ENCODE data around the gene SOCS1. TPM values are rescaled to one million over a fixed set of nuclear protein-coding genes. Genes with fewer than 3 reads are reported as not detected.
"Not testable (repeated sequence)": the region's sequence is repeated elsewhere in the genome, so short reads cannot be mapped to it uniquely, and the experiment has no call there.

The SOCS1 gene
- total RNA-seq, 1 donor from 2014 or later: 76.2 TPM

- Mint-ChIP-seq H3K27me3 (no peaks in the 10 kb centered on the region), H3K4me1 (peaks cover 46% of the 10 kb centered on the region), H3K4me3 (no peak overlapping the region), H3K27ac (no peak overlapping the region), H3K36me3 (ENCODE audit: low read depth) (no peaks in the 10 kb centered on the region), H3K9me3 (no peaks in the 10 kb centered on the region)
- ChIA-PET POLR2A (interaction anchor here (0.6 to 1.0 kb wide), 6 partner anchors 17 to 67 kb away, joined by 3 to 9 read pairs (median 4); no protein-coding TSS in a partner anchor), CTCF (no interaction called here)
- no peak for ATAC-seq (ENCODE audit: low read depth)
- intact Hi-C loops (cut with micrococcal nuclease): no loop called here
- TF ChIP-seq, protein P1, sequence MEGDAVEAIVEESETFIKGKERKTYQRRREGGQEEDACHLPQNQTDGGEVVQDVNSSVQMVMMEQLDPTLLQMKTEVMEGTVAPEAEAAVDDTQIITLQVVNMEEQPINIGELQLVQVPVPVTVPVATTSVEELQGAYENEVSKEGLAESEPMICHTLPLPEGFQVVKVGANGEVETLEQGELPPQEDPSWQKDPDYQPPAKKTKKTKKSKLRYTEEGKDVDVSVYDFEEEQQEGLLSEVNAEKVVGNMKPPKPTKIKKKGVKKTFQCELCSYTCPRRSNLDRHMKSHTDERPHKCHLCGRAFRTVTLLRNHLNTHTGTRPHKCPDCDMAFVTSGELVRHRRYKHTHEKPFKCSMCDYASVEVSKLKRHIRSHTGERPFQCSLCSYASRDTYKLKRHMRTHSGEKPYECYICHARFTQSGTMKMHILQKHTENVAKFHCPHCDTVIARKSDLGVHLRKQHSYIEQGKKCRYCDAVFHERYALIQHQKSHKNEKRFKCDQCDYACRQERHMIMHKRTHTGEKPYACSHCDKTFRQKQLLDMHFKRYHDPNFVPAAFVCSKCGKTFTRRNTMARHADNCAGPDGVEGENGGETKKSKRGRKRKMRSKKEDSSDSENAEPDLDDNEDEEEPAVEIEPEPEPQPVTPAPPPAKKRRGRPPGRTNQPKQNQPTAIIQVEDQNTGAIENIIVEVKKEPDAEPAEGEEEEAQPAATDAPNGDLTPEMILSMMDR (IDR thresholded peaks at IDR 0.05): no peak
- no peak for DNase-seq
These were observed 36.2 kb upstream of the SOCS1 start for GRCh38 chr16:11292076-11292748.

- no peak overlapping the region for H3K4me3 Mint-ChIP-seq
- peaks cover 46% of the 10 kb centered on the region for H3K4me1 Mint-ChIP-seq
- no peak for DNase-seq
- intact Hi-C loops (cut with micrococcal nuclease): no loop called here
- CTCF ChIA-PET: no interaction called here
- H3K27me3 Mint-ChIP-seq: no peaks in the 10 kb centered on the region
- TF ChIP-seq, protein P1 (IDR thresholded peaks at IDR 0.05): no peak
- no peaks in the 10 kb centered on the region for H3K36me3 Mint-ChIP-seq (ENCODE audit: low read depth)
- ATAC-seq (ENCODE audit: low read depth): no peak
- H3K27ac Mint-ChIP-seq: no peak overlapping the region
- POLR2A ChIA-PET: interaction anchor here (0.7 to 1.0 kb wide), 2 partner anchors 20 to 37 kb away, joined by 3 to 4 read pairs; no protein-coding TSS in a partner anchor
- H3K9me3 Mint-ChIP-seq: no peaks in the 10 kb centered on the region
These were observed 35.2 kb upstream of the SOCS1 start for GRCh38 chr16:11291091-11291703.

GRCh38 chr16:11290102-11290893 lies 34.3 kb upstream of the SOCS1 start:
- Mint-ChIP-seq H3K9me3 (no peaks in the 10 kb centered on the region), H3K27me3 (no peaks in the 10 kb centered on the region), H3K4me3 (no peak overlapping the region), H3K36me3 (ENCODE audit: low read depth) (no peaks in the 10 kb centered on the region), H3K4me1 (peaks cover 53% of the 10 kb centered on the region), H3K27ac (no peak overlapping the region)
- CTCF ChIA-PET: no interaction called here
- no peak for DNase-seq
- ATAC-seq (ENCODE audit: low read depth): no peak
- TF ChIP-seq, protein P1 (IDR thresholded peaks at IDR 0.05): no peak
- intact Hi-C loops (cut with micrococcal nuclease): no loop called here
- POLR2A ChIA-PET: interaction anchor here (0.7 kb wide), 1 partner anchor 21 kb away, joined by 3 read pairs; no protein-coding TSS in a partner anchor

GRCh38 chr16:11289696-11290095 lies 33.7 kb upstream of the SOCS1 start:
- H3K9me3 Mint-ChIP-seq; H3K4me3 Mint-ChIP-seq; H3K27me3 Mint-ChIP-seq; H3K27ac Mint-ChIP-seq; H3K36me3 Mint-ChIP-seq (ENCODE audit: low read depth); ATAC-seq (ENCODE audit: low read depth); DNase-seq; CTCF ChIA-PET; intact Hi-C loops (cut with micrococcal nuclease): not testable (repeated sequence)
- peaks cover 47% of the 10 kb centered on the region for H3K4me1 Mint-ChIP-seq
- POLR2A ChIA-PET: interaction anchor here (1.5 kb wide), 1 partner anchor 34 kb away, joined by 4 read pairs; the partner anchor contains the start of gene SOCS1

DNA sequence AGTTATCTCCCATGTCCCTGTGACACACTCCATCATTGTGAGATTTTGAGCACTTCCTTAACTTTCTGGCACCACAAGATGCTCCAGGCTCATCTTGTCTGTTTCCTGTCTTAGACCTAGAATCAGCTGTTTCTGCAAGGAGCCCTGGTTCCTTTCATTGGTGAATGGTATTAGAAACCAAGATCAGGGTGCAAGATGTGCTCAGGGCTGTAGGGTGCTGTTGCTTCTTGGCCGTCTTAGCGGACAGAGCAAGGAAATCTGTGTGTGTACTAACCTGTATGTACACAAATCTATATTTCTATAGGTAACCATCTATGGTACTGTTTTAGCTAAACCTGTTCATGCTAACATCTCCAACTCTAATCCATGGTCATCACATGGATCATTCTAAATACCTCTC lies 33.2 kb upstream of the SOCS1 start:
- ChIA-PET CTCF (interaction anchor here (1.0 kb wide), 1 partner anchor 8 kb away, joined by 3 read pairs; no protein-coding TSS in a partner anchor), POLR2A (interaction anchor here (1.5 kb wide), 1 partner anchor 33 kb away, joined by 4 read pairs; the partner anchor contains the start of gene SOCS1)
- TF ChIP-seq, protein P1 (IDR thresholded peaks at IDR 0.05): no peak
- no peak overlapping the region for H3K27ac Mint-ChIP-seq
- no peak overlapping the region for H3K4me3 Mint-ChIP-seq
- no peak for ATAC-seq (ENCODE audit: low read depth)
- H3K9me3 Mint-ChIP-seq: no peaks in the 10 kb centered on the region
- no peaks in the 10 kb centered on the region for H3K36me3 Mint-ChIP-seq (ENCODE audit: low read depth)
- peaks cover 43% of the 10 kb centered on the region for H3K4me1 Mint-ChIP-seq
- DNase-seq: no peak
- H3K27me3 Mint-ChIP-seq: no peaks in the 10 kb centered on the region
- intact Hi-C loops (cut with micrococcal nuclease): no loop called here

All from activated B cell treated with CpG ODN at 0.5 μM for 24 hours (primary cell).